ENCODE results near the gene RINL.

- TF ChIP-seq CTCF (IDR thresholded peaks at IDR 0.05) (no peak), MAX (IDR thresholded peaks at IDR 0.05; ENCODE audit: low read depth) (no peak), GATA2 (CRISPR knock-in tag; IDR thresholded peaks at IDR 0.05) (no peak)
These were observed 37.5 kb downstream of the RINL start for GRCh38 chr19:38840583-38840968.
